ENCODE results near the gene SH2D2A. TPM values are rescaled to one million over a fixed set of nuclear protein-coding genes. Genes with fewer than 3 reads are reported as not detected.

The SH2D2A gene
- total and polyA plus RNA-seq, 9 of the 15 experiments (the other 6 are each of a cell fraction or from before 2014, with no cell fraction given): 0.89 to 33.6 (median 6.9) TPM

GRCh38 chr1:156862997-156863599 lies 46.5 kb upstream of the SH2D2A start (continued):
- TF ChIP-seq, protein P1, sequence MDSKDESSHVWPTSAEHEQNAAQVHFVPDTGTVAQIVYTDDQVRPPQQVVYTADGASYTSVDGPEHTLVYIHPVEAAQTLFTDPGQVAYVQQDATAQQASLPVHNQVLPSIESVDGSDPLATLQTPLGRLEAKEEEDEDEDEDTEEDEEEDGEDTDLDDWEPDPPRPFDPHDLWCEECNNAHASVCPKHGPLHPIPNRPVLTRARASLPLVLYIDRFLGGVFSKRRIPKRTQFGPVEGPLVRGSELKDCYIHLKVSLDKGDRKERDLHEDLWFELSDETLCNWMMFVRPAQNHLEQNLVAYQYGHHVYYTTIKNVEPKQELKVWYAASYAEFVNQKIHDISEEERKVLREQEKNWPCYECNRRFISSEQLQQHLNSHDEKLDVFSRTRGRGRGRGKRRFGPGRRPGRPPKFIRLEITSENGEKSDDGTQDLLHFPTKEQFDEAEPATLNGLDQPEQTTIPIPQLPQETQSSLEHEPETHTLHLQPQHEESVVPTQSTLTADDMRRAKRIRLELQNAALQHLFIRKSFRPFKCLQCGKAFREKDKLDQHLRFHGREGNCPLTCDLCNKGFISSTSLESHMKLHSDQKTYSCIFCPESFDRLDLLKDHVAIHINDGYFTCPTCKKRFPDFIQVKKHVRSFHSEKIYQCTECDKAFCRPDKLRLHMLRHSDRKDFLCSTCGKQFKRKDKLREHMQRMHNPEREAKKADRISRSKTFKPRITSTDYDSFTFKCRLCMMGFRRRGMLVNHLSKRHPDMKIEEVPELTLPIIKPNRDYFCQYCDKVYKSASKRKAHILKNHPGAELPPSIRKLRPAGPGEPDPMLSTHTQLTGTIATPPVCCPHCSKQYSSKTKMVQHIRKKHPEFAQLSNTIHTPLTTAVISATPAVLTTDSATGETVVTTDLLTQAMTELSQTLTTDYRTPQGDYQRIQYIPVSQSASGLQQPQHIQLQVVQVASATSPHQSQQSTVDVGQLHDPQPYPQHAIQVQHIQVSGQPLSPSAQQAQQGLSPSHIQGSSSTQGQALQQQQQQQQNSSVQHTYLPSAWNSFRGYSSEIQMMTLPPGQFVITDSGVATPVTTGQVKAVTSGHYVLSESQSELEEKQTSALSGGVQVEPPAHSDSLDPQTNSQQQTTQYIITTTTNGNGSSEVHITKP (IDR thresholded peaks at IDR 0.05; ENCODE audit: partially characterized antibody): peak; percentile 70
- no peak for TF ChIP-seq HOXB6 (CRISPR knock-in tag; IDR thresholded peaks at IDR 0.05; ENCODE audit: borderline replicate concordance)
- no peak for TF ChIP-seq ZNF311 (CRISPR knock-in tag; IDR thresholded peaks at IDR 0.05)
- no peak for TF ChIP-seq IRF1 (CRISPR knock-in tag; IDR thresholded peaks at IDR 0.05; ENCODE audit: borderline replicate concordance)
- TF ChIP-seq SOX6 (IDR thresholded peaks at IDR 0.05): peak; percentile 97
- TF ChIP-seq ZNF212 (CRISPR knock-in tag; IDR thresholded peaks at IDR 0.05): no peak
- peak; percentile 92 for TF ChIP-seq SMAD4 (CRISPR knock-in tag; conservative IDR thresholded peaks at IDR 0.05)
- no peak for TF ChIP-seq BMI1 (IDR thresholded peaks at IDR 0.05; ENCODE audit: low read length)
- peak; percentile 70; the same call in 1 of the 2 replicates for TF ChIP-seq TFAP4 (CRISPR knock-in tag; IDR thresholded peaks at IDR 0.05; ENCODE audit: borderline replicate concordance)
- TF ChIP-seq ZNF778 (CRISPR knock-in tag; IDR thresholded peaks at IDR 0.05): no peak
- TF ChIP-seq CTCF (IDR thresholded peaks at IDR 0.05 in 2 of 3, conservative IDR thresholded peaks at IDR 0.05 in 1 of 3; ENCODE audit: insufficient read depth in 2 of 3, low read depth in 1 of 3, low read length in 3 of 3): no peak
- TF ChIP-seq SUPT5H (IDR thresholded peaks at IDR 0.05): no peak
- TF ChIP-seq THAP12 (CRISPR knock-in tag; IDR thresholded peaks at IDR 0.05): no peak
- TF ChIP-seq FOSL1 (tag; conservative IDR thresholded peaks at IDR 0.05): 0 out of 2 replicates have a peak, but pooled peaks have one; percentile 47
- TF ChIP-seq MIER1 (IDR thresholded peaks at IDR 0.05; ENCODE audit: low read depth): no peak
- TF ChIP-seq NFIC (IDR thresholded peaks at IDR 0.05): peak; percentile 84
- TF ChIP-seq NELFE (IDR thresholded peaks at IDR 0.05; ENCODE audit: insufficient read depth, insufficient read length): no peak

Measured in K562 (cell line).